Neural progenitor cell (in vitro differentiated cells): Measurements from ENCODE around the gene PRSS12.

Experiments
- CTCF ChIP-seq: fragments of 200-600 bp; sonication (generic); IDR thresholded peaks from 2 replicates; pipeline ENCODE4 v1.5.1; 2017; ENCODE audit warnings: antibody characterized with exemption, mild to moderate bottlenecking
- EZH2 ChIP-seq: fragments of 200-600 bp; sonication (generic); IDR thresholded peaks from 2 replicates; pipeline ENCODE4 v1.6.1; 2017; ENCODE audit warnings: antibody characterized with exemption, mild to moderate bottlenecking, moderate library complexity

GRCh38 chr4:118322831-118323502 is 29.8 kb downstream of the PRSS12 start:
- TF ChIP-seq CTCF: no peak
- no peak for TF ChIP-seq EZH2
